GM19397 (cell line): ENCODE data around the gene PPIL1.
"Not testable (repeated sequence)": the region's sequence is repeated elsewhere in the genome, so short reads cannot be mapped to it uniquely, and the experiment has no call there.

ENCODE experiments used
- ATAC-seq: cut with Tn5 transposase; IDR thresholded peaks from one replicate; pipeline ENCODE4 v1.9.1; 2021; ENCODE audit warnings: mild to moderate bottlenecking, moderate library complexity; ENCODE audit not compliant: unreplicated experiment

PPIL1 gene

GRCh38 chr6:36817176-36817817 is 57.3 kb downstream of the PPIL1 start:
- ATAC-seq = no peak

- ATAC-seq = no peak
Measured at GRCh38 chr6:36815962-36816735, 58.5 kb downstream of the PPIL1 start.

DNA sequence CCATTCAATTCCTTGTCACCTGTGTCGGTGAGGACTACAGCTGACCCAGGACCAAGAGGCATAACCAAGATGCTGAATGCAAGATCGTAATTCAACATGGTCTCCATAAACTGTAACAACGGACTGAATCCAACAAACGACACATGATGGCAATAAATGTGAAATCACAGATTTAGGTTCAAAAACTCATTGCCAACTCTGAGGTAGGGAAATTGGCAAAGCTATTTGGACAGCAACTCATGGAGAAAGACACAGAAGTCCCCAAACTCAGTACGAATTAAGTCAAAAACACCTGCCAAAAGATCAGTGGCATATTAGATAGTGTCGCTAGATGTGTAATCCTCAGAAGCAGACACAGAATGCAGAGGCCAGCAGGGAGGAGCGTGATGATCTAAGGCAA is 60.4 kb downstream of the PPIL1 start:
- no peak for ATAC-seq

- no peak for ATAC-seq
Measured at GRCh38 chr6:36813526-36813925, 61.1 kb downstream of the PPIL1 start.

- ATAC-seq = not testable (repeated sequence)
Measured at GRCh38 chr6:36813047-36813446, 61.6 kb downstream of the PPIL1 start.

DNA sequence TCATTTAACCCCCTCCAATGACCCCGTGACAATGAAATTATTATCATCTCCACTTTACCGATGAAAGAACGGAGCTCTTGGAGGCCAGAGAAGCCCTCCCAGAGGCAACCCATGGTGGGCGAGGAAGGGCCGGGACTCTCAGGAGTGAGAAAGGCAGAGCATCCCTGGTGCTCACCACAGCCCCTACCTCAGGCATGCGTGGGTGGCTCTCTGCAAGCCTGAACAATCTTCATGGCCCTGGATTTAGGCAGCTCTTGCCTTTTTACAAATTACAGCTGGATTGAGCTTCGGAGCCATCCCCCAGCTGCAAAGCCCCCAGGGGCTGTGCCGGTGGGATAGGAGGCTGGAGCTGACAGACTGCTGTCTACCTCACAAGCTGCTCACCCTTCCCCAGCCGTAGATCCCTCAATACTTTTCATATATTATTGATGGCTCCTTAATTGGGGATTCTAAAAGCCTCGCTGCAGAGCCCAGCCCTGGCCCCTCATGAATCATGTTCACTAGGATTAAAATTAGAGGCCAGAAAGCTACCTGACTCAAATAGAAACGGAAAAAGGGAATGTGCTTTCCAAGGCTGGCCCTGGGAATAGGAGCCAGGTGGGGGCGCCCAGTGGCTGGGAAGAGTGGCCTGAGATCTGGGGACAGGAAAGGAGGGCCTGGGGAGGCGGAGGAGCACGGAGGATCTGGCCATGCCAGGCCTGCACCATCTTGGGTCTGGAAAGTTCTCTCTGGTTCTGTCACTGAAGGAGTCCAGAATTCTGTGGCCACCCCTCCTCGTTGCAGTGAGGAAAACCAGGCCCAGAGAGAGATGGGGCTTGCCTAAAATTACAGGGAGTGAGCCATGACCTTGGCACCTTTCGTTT is 64.4 kb downstream of the PPIL1 start:
- ATAC-seq = no peak

GRCh38 chr6:36809156-36809555 is 65.4 kb downstream of the PPIL1 start:
- no peak for ATAC-seq

GRCh38 chr6:36808634-36809033 is 66.0 kb downstream of the PPIL1 start:
- no peak for ATAC-seq

DNA sequence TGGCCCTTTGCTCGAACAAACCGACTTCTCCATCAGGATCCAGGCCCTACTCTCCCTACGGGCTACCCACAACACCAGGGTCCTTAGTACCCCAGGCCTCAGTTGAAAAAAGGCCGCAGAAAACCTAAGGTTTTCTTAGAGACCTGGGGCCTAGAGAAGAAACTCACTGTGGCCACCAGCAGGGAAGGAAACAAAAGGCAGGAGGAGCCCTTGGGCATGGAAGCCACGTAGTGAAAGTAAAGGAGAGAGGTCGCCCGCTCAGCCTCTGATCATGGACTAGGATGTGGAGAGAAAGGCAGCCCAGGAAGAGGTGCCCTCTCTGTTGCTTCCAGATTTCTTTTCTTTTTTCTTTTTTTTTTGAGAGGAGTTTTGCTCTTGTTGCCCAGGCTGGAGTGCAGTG is 66.9 kb downstream of the PPIL1 start:
- no peak for ATAC-seq

DNA sequence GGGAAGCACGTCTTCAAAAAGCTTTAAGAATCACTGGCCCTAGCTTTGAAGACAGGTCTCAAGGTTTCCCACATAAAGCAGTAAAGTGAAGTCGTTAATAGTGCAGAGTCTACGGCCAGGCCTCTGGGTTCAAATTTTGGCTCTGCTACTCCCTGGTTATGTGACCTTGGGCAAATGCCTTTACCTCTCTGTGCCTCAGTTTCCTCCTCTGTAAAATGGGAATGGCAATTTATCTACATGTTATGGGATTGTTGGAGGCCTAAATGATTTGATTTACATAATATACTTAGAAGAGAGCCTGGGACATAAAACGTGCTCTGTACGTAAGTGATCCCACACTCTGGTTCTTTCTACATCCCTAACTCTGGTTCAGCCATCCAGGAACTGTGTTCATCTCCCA is 67.5 kb downstream of the PPIL1 start:
- no peak for ATAC-seq

- ATAC-seq = no peak
Measured at GRCh38 chr6:36805917-36806316, 68.7 kb downstream of the PPIL1 start.

- ATAC-seq = no peak
Measured at GRCh38 chr6:36805096-36805797, 69.4 kb downstream of the PPIL1 start.
